Suprapubic skin (tissue), 4 donors: Measurements from ENCODE around the gene PADI4. TPM values are rescaled to one million over a fixed set of nuclear protein-coding genes. Genes with fewer than 3 reads are reported as not detected.

Source experiments
- DNase-seq, 2 donors: peaks; one replicate each; pipeline ENCODE4 v3.0.0-alpha.2; 2019; ENCODE audit warnings: low spot score in 2 of 2
- H3K27ac ChIP-seq: fragments of 200-600 bp; sonication (generic); one replicate; pipeline ENCODE4 v1.5.1; 2019
- H3K27me3 ChIP-seq: fragments of 200-600 bp; sonication (generic); one replicate; pipeline ENCODE4 v1.5.1; 2019
- H3K36me3 ChIP-seq: fragments of 200-600 bp; sonication (generic); one replicate; pipeline ENCODE4 v1.5.1; 2019
- H3K4me1 ChIP-seq: fragments of 200-600 bp; sonication (generic); one replicate; pipeline ENCODE4 v1.5.1; 2019
- H3K4me3 ChIP-seq: fragments of 200-600 bp; sonication (generic); one replicate; pipeline ENCODE4 v1.5.1; 2019; ENCODE audit warnings: mild to moderate bottlenecking
- H3K9me3 ChIP-seq: fragments of 200-600 bp; sonication (generic); one replicate; pipeline ENCODE4 v1.5.1; 2019
- EP300 ChIP-seq: sonication (generic); formaldehyde crosslinking; IDR thresholded peaks from one replicate; pipeline ENCODE4 v1.6.1; 2017; ENCODE audit warnings: antibody characterized with exemption
- POLR2A ChIP-seq, 2 donors: fragments of 450-650 bp; IDR thresholded peaks; one replicate each; pipeline ENCODE4 v1.6.1; 2017; ENCODE audit warnings: antibody characterized with exemption in 2 of 2, mild to moderate bottlenecking in 2 of 2, moderate library complexity in 2 of 2
- POLR2AphosphoS5 ChIP-seq, 3 donors: sonication (generic); formaldehyde crosslinking; IDR thresholded peaks; one replicate each; pipeline ENCODE4 v1.6.1; 2017; ENCODE audit warnings: antibody characterized with exemption in 3 of 3
- WGBS: methylation state at CpG from one replicate; pipeline ENCODE4 v1.1.5; 2018; 5-methylcytosine and 5-hydroxymethylcytosine counted together
- total RNA-seq, 4 donors: library from RNA; depleted of rRNA; stranded (reverse); fragments of >200 nt; gene quantifications; one replicate each; pipeline ENCODE4 v1.1.0, GENCODE V29; 2016
- TF ChIP-seq, protein P1 (sequence below), 2 donors: fragments of 200-600 bp in 1 of 2; fragments of 450-650 bp in 1 of 2; sonication (generic) in 1 of 2; IDR thresholded peaks; one replicate each; pipeline ENCODE4 v1.5.1; 2016 to 2019; ENCODE audit warnings: antibody characterized with exemption in 2 of 2, mild to moderate bottlenecking in 1 of 2, moderate library complexity in 1 of 2

The PADI4 gene
- total RNA-seq, 4 donors from 2014 or later, result 0.57 to 0.81 (median 0.73) TPM; not detected in 1

DNA sequence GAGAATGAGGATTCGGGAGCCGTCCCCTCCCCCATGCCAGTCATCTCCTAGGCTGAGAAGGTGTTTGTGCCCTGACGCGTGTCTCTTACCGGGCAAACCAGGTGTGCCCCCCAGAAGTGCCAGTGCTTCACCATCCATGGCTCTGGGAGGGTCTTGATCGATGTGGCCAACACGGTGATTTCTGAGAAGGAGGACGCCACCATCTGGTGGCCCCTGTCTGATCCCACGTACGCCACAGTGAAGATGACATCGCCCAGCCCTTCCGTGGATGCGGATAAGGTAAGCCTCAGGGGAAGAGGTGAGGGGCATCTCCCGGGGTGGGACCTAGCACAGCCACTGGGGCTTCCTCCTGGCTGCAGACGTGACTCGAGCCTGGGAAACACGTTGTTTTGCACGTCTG is 65.0 kb downstream of the PADI4 start:
- peaks cover 29% of the 10 kb centered on the region for H3K27me3 ChIP-seq
- no peaks in the 10 kb centered on the region for H3K4me1 ChIP-seq
- TF ChIP-seq EP300, result no peak
- TF ChIP-seq POLR2AphosphoS5 (IDR thresholded peaks at IDR 0.05), result no peak
- TF ChIP-seq, protein P1, sequence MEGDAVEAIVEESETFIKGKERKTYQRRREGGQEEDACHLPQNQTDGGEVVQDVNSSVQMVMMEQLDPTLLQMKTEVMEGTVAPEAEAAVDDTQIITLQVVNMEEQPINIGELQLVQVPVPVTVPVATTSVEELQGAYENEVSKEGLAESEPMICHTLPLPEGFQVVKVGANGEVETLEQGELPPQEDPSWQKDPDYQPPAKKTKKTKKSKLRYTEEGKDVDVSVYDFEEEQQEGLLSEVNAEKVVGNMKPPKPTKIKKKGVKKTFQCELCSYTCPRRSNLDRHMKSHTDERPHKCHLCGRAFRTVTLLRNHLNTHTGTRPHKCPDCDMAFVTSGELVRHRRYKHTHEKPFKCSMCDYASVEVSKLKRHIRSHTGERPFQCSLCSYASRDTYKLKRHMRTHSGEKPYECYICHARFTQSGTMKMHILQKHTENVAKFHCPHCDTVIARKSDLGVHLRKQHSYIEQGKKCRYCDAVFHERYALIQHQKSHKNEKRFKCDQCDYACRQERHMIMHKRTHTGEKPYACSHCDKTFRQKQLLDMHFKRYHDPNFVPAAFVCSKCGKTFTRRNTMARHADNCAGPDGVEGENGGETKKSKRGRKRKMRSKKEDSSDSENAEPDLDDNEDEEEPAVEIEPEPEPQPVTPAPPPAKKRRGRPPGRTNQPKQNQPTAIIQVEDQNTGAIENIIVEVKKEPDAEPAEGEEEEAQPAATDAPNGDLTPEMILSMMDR (IDR thresholded peaks at IDR 0.05), result no peak
- no peak for TF ChIP-seq POLR2A (IDR thresholded peaks at IDR 0.05)
- DNase-seq, result no peak
- WGBS, result 77% methylated on average over 17 of the region's 18 CpGs
- no peaks in the 10 kb centered on the region for H3K36me3 ChIP-seq
- H3K27ac ChIP-seq, result no peak overlapping the region
- H3K4me3 ChIP-seq, result no peak overlapping the region
- H3K9me3 ChIP-seq, result no peaks in the 10 kb centered on the region

DNA sequence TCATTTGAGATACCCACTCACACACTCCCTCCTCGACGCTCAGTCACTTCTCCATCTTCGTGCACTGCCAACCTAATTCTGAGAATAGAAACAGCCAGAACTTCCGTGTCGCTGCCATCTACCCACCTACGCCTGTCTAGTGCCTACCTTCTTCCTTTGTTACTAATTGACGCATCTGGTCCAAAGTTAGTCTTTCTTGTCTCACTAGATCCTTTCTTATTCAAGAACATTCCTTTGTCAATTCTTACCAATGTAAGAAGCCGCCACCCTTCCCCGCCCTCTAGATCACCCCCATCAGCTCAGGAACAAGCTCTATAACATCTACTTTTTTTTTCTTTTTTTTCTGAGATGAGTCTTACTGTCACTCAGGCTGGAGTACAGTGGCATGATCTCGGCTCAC is 67.7 kb downstream of the PADI4 start:
- Histone ChIP-seq H3K4me3 (no peak overlapping the region), H3K36me3 (no peaks in the 10 kb centered on the region), H3K4me1 (no peaks in the 10 kb centered on the region), H3K27me3 (peaks cover 27% of the 10 kb centered on the region), H3K27ac (no peak overlapping the region), H3K9me3 (no peaks in the 10 kb centered on the region)
- TF ChIP-seq, protein P1 (IDR thresholded peaks at IDR 0.05), result no peak
- TF ChIP-seq POLR2A (IDR thresholded peaks at IDR 0.05) (no peak), EP300 (no peak), POLR2AphosphoS5 (IDR thresholded peaks at IDR 0.05) (no peak)
- 92% methylated on average over 10 of the region's 10 CpGs for WGBS
- no peak for DNase-seq

DNA sequence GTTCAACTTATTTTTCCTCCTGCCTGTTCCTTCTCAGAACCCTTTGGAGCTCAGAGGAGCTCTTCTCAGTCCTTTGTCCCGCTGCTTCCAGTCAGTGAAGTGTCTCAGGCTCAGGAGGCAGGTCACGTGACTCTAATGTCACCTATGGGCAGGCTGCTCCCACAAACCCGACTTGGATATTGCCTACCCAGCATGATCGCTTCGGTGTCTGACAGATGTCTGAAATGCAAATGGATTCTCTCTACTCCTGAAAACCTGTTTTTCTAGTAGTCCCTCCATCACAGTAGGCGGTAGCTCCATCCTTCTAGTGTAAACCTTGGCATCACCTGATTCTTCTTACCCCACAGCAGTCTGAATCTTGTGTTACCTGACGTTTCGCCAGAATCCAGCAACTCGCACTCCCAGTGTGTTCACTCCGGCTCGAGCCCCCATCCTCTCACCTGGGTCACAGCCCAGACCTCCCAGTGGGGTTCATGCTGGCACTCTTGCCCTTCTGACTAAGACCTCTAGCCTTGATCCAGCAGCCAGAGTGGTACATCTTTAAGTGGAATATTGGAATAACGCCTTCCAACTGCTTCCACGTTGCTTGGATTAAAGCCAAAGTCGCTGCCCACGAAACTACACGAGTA is 69.4 kb downstream of the PADI4 start:
- Histone ChIP-seq H3K9me3 (no peaks in the 10 kb centered on the region), H3K36me3 (no peaks in the 10 kb centered on the region), H3K27ac (no peak overlapping the region), H3K4me1 (no peaks in the 10 kb centered on the region), H3K4me3 (no peak overlapping the region), H3K27me3 (peaks cover 21% of the 10 kb centered on the region)
- 19% methylated on average over 15 of the region's 16 CpGs for WGBS
- DNase-seq, result no peak
- TF ChIP-seq POLR2AphosphoS5 (IDR thresholded peaks at IDR 0.05) (no peak), POLR2A (IDR thresholded peaks at IDR 0.05) (no peak), EP300 (no peak)
- TF ChIP-seq, protein P1 (IDR thresholded peaks at IDR 0.05), result no peak

DNA sequence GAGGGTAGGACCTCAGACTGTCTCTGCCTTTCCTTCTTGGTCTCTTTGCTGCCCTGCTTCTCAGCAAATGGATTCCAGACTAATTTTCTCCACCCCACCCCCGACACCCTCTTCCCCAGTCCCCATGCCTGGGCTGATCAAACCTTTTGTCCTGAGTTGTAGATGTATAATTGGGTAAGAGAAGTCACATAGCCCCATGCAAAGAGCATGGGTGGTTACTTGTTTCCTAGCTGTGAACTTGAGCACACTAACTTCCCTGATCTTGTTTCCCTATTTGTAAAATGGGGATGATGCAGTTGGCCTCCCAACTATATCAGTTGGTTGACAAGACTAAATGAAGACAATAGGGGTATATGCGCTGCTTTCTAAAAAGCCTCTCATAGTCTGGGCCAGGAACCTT is 73.2 kb downstream of the PADI4 start:
- no peaks in the 10 kb centered on the region for H3K9me3 ChIP-seq
- no peak overlapping the region for H3K4me3 ChIP-seq
- peaks cover 18% of the 10 kb centered on the region for H3K27me3 ChIP-seq
- H3K27ac ChIP-seq, result no peak overlapping the region
- WGBS, result 71% methylated on average over 2 of the region's 2 CpGs
- DNase-seq, result no peak
- no peaks in the 10 kb centered on the region for H3K36me3 ChIP-seq
- TF ChIP-seq POLR2A (IDR thresholded peaks at IDR 0.05) (no peak), POLR2AphosphoS5 (IDR thresholded peaks at IDR 0.05) (no peak), EP300 (no peak)
- TF ChIP-seq, protein P1 (IDR thresholded peaks at IDR 0.05), result no peak
- no peaks in the 10 kb centered on the region for H3K4me1 ChIP-seq

DNA sequence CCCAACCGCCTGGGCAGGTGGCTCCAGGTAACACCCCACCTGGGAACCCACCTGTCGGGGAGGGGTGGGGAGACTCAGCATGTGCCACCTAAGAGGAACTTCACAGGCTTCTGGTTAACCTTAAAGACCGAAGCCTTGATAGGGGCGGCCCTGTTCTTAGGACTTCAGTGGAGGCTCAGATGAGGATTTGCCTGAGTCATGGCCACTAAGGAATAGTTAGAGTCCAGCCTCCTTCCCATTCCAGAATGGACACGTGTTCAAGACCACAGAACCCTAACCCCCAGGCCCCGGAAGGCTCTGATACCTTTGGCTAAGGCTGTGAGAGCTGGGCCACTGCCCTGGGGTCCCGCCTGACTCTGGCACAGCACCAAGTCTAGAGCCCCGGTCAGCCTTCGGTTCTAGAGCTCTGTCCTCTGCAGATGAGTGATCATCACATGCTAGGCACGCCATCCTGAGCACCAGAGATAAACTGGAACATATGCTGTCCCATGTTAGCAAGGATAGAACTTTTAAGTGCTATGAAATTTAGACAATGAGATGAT is 84.3 kb downstream of the PADI4 start:
- no peak overlapping the region for H3K27ac ChIP-seq
- TF ChIP-seq, protein P1 (IDR thresholded peaks at IDR 0.05), result no peak
- no peak for TF ChIP-seq POLR2A (IDR thresholded peaks at IDR 0.05)
- TF ChIP-seq POLR2AphosphoS5 (IDR thresholded peaks at IDR 0.05), result no peak
- no peak for TF ChIP-seq EP300
- WGBS, result 50% methylated on average over 4 of the region's 10 CpGs

More for the DNA sequence above, 84.3 kb downstream of the PADI4 start:
- Histone ChIP-seq H3K9me3 (no peaks in the 10 kb centered on the region), H3K27me3 (no peaks in the 10 kb centered on the region), H3K36me3 (no peaks in the 10 kb centered on the region), H3K4me3 (no peak overlapping the region), H3K4me1 (no peaks in the 10 kb centered on the region)
- DNase-seq, result no peak
